ENCODE data around the gene TACC2.

TACC2 gene

DNA sequence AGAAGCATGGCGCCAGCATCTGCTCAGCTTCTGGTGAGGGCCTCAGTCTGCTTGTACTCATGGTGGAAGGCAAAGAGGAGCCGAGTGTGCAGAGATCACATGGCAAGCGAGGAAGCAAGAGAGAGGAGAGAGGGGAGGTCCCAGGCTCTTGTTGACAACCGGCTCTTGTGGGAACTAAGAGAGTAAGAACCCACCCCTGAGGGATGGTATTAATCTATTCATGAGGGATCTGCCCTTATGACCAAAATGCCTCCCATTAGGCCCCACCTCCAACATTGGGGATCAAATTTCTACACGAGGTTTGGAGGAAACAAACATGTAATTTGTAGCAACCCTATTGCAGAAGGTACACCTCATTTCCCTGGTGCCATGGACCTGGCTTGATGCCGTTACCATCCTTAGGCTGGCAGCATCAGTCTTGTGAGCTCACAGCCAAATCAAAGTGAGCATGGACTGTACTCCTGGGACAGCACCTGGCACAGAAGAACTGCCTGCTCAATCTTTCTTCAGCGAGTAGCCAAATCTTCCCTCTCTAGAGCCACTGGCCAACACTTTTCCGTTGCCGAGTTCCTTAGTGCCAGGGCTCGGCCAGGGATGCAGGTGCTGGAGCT lies 288.7 kb downstream of the TACC2 start:
- no peak for TF ChIP-seq CTCF (conservative IDR thresholded peaks at IDR 0.05)
- no peak overlapping the region for H3K27ac ChIP-seq

GRCh38 chr10:122279725-122280141 lies 290.8 kb downstream of the TACC2 start:
- peak; percentile 35; the same call in 1 of the 2 replicates for TF ChIP-seq CTCF (conservative IDR thresholded peaks at IDR 0.05)
- H3K27ac ChIP-seq = no peak overlapping the region

- no peak overlapping the region for H3K27ac ChIP-seq
- no peak for TF ChIP-seq CTCF (conservative IDR thresholded peaks at IDR 0.05)
Measured at GRCh38 chr10:122280156-122280555, 291.2 kb downstream of the TACC2 start.

DNA sequence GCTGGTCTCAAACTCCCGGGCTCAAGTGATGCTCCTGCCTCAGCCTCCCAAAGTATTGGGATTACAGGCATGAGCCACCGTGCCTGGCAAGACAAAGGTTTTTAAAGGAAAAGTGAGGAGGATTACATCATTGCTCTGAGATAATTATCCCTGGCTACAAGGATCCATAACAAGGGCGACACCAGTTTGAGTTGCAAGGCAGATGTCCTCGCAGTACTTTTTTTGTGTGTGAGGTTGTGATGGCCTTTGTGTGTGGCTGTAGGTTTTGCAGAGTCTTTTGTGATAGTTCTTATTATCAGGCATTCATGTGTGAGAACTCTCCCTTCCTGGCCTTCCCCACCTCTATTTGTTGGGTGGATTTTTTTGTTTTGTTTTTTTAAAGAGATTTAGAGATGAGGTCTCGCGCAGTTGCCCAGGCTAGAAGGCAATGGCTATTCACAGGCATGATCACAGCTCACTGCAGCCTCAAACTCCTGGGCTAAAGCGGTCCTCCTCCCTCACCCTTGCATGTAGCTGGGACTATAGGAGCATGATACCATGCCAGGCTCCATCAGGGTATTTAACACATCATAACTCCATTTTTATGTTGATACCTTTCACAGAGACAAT lies 292.2 kb downstream of the TACC2 start:
- no peak for TF ChIP-seq CTCF (conservative IDR thresholded peaks at IDR 0.05)
- H3K27ac ChIP-seq = no peak overlapping the region

GRCh38 chr10:122281751-122282150 lies 292.8 kb downstream of the TACC2 start:
- TF ChIP-seq CTCF (conservative IDR thresholded peaks at IDR 0.05) = no peak

DNA sequence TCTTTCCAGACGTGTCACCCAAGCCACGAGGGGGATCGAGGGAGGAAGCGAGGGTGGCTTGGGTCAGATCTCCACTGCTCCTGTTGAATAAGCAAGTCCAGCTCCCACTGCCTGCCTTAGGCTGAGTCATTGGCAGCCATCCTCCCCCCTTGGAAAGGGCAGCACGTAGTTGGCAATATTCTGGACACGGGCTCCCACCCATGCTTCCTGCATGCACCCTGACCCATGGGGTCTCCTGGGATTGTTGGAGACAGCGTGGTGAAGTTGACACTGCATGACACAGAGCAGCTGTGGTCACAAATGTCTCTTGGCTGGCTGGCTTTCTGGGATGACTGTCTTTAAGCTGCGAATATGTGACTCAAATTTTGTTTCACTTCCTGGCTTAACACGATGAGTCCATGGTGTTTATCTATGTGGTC lies 293.3 kb downstream of the TACC2 start:
- H3K27ac ChIP-seq = no peak overlapping the region
- TF ChIP-seq CTCF (conservative IDR thresholded peaks at IDR 0.05) = no peak

More at GRCh38 chr10:122281751-122282150, 292.8 kb downstream of the TACC2 start:
- H3K27ac ChIP-seq = no peak overlapping the region

DNA sequence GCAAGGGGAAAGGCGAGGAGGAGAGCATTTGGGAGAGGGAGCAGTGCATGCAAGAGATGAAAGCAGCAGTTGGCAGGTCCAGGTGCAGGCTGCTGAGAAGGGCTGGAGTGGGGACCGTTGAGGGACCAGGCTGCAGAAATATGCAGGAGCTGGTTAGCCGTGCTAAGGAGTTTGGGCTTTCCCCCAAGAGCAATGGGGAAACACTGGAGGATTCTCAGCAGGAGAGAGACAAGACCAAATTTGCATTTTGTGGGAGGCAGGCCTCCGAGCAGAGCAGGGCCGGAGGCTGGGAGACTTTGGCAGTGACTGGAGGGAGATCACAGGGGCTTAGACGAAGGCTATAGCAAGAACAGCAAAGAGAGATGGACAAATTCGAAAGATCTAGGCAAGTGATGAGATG lies 293.9 kb downstream of the TACC2 start:
- H3K27ac ChIP-seq = no peak overlapping the region
- no peak for TF ChIP-seq CTCF (conservative IDR thresholded peaks at IDR 0.05)
